ENCODE data around the gene SNRPD2.

SNRPD2 gene

GRCh38 chr19:45641274-45642105 lies 50.3 kb downstream of the SNRPD2 start:
- H3K27ac ChIP-seq (ENCODE audit: low read length) = peak overlapping the region; percentile 50
- H2AFZ ChIP-seq (ENCODE audit: low read depth, low read length) = peak overlapping the region; percentile 85
- no peak for TF ChIP-seq CTCF (IDR thresholded peaks at IDR 0.05; ENCODE audit: borderline replicate concordance, extremely low read depth, low read length, poor library complexity, severe bottlenecking)
- no peak for TF ChIP-seq EZH2 (IDR thresholded peaks at IDR 0.05; ENCODE audit: borderline replicate concordance, low read depth, low read length, severe bottlenecking)

GRCh38 chr19:45640849-45641273 lies 50.9 kb downstream of the SNRPD2 start:
- no peak for DNase-seq
- peak overlapping the region; percentile 58 for H3K9ac ChIP-seq (ENCODE audit: low read depth, low read length)
- H3K36me3 ChIP-seq (ENCODE audit: insufficient read depth, low read length) = peaks cover 4% of the 10 kb centered on the region; the same call in 1 of the 2 replicates
- peaks cover 6% of the 10 kb centered on the region for H3K79me2 ChIP-seq (ENCODE audit: insufficient read depth, low read length)
- 0 out of 2 replicates have a peak, but pooled peaks cover 5% of the 10 kb centered on the region for H4K20me1 ChIP-seq (ENCODE audit: insufficient read depth, low read length)
- H3K4me3 ChIP-seq (ENCODE audit: low read depth in 1 of 2, low read length in 2 of 2) = peak overlapping the region; percentile 28 to 69; a peak in 3 of 4 replicates
- no peaks in the 10 kb centered on the region for H3K9me3 ChIP-seq (ENCODE audit: insufficient read depth, low read length, severe bottlenecking)
- ATAC-seq (ENCODE audit: insufficient read depth, low read depth) = no peak
- no peaks in the 10 kb centered on the region for H3K27me3 ChIP-seq (ENCODE audit: insufficient read depth, low read length, poor library complexity)
- H2AFZ ChIP-seq (ENCODE audit: low read depth, low read length) = 0 out of 2 replicates have a peak overlapping the region, but pooled peaks have one; percentile 85
- peaks cover 59% of the 10 kb centered on the region for H3K4me1 ChIP-seq (ENCODE audit: insufficient read depth, low read length)
- H3K4me2 ChIP-seq (ENCODE audit: insufficient read depth, low read length) = peak overlapping the region; percentile 87
- no peak for TF ChIP-seq CTCF (IDR thresholded peaks at IDR 0.05; ENCODE audit: borderline replicate concordance, extremely low read depth, low read length, poor library complexity, severe bottlenecking)
- TF ChIP-seq EZH2 (IDR thresholded peaks at IDR 0.05; ENCODE audit: borderline replicate concordance, low read depth, low read length, severe bottlenecking) = no peak
- H3K27ac ChIP-seq (ENCODE audit: low read length) = peak overlapping the region; percentile 50; the same call in 1 of the 2 replicates

More at GRCh38 chr19:45641274-45642105, 50.3 kb downstream of the SNRPD2 start:
- Histone ChIP-seq H3K4me1 (ENCODE audit: insufficient read depth, low read length) (peaks cover 65% of the 10 kb centered on the region), H3K4me3 (ENCODE audit: low read depth in 1 of 2, low read length in 2 of 2) (peak overlapping the region; percentile 28 to 69; a peak in 3 of 4 replicates), H3K9ac (ENCODE audit: low read depth, low read length) (peak overlapping the region; percentile 58), H3K4me2 (ENCODE audit: insufficient read depth, low read length) (peak overlapping the region; percentile 87), H3K79me2 (ENCODE audit: insufficient read depth, low read length) (peaks cover 6% of the 10 kb centered on the region), H4K20me1 (ENCODE audit: insufficient read depth, low read length) (0 out of 2 replicates have a peak, but pooled peaks cover 5% of the 10 kb centered on the region), H3K36me3 (ENCODE audit: insufficient read depth, low read length) (peaks cover 4% of the 10 kb centered on the region; the same call in 1 of the 2 replicates), H3K9me3 (ENCODE audit: insufficient read depth, low read length, severe bottlenecking) (no peaks in the 10 kb centered on the region), H3K27me3 (ENCODE audit: insufficient read depth, low read length, poor library complexity) (no peaks in the 10 kb centered on the region)
- ATAC-seq (ENCODE audit: insufficient read depth, low read depth) = peak; percentile 10
- DNase-seq = peak; percentile 79

GRCh38 chr19:45638930-45639729 lies 52.6 kb downstream of the SNRPD2 start, which contains the start of gene EML2:
TSS of gene EML2 (minus strand) at chr19:45639397. CDS start at chr19:45639376, 21 bp downstream.
- peak within 1 kb of the TSS; percentile 49 to 73; a peak in 3 of 4 replicates for H3K4me3 ChIP-seq (ENCODE audit: low read depth in 1 of 2, low read length in 2 of 2)
- H3K79me2 ChIP-seq (ENCODE audit: insufficient read depth, low read length) = peaks cover 6% of the 10 kb centered on the region
- peak; percentile 83 for DNase-seq
- peaks cover 53% of the 10 kb centered on the region for H3K4me1 ChIP-seq (ENCODE audit: insufficient read depth, low read length)
- peak; percentile 78 for ATAC-seq (ENCODE audit: insufficient read depth, low read depth)
- TF ChIP-seq EZH2 (IDR thresholded peaks at IDR 0.05; ENCODE audit: borderline replicate concordance, low read depth, low read length, severe bottlenecking) = no peak
- peak; percentile 70 for TF ChIP-seq CTCF (IDR thresholded peaks at IDR 0.05; ENCODE audit: borderline replicate concordance, extremely low read depth, low read length, poor library complexity, severe bottlenecking)
- H4K20me1 ChIP-seq (ENCODE audit: insufficient read depth, low read length) = no peaks in the 10 kb centered on the region
- peak within 1 kb of the TSS; percentile 71 for H3K9ac ChIP-seq (ENCODE audit: low read depth, low read length)
- peak within 1 kb of the TSS; percentile 84 for H3K27ac ChIP-seq (ENCODE audit: low read length)
- no peaks in the 10 kb centered on the region for H3K27me3 ChIP-seq (ENCODE audit: insufficient read depth, low read length, poor library complexity)
- H2AFZ ChIP-seq (ENCODE audit: low read depth, low read length) = peak within 1 kb of the TSS; percentile 96
- peaks cover 4% of the 10 kb centered on the region; the same call in 1 of the 2 replicates for H3K36me3 ChIP-seq (ENCODE audit: insufficient read depth, low read length)
- no peaks in the 10 kb centered on the region for H3K9me3 ChIP-seq (ENCODE audit: insufficient read depth, low read length, severe bottlenecking)
- H3K4me2 ChIP-seq (ENCODE audit: insufficient read depth, low read length) = peak within 1 kb of the TSS; percentile 69

All from DND-41 (cell line).